Measurements from ENCODE around the gene RBM44.

RBM44 gene

GRCh38 chr2:237801466-237801865 lies 2.9 kb downstream of the RBM44 start:
- no peak for DNase-seq (ENCODE audit: low read depth)
- TF ChIP-seq CTCF (conservative IDR thresholded peaks at IDR 0.05; ENCODE audit: low read length), result no peak
- H3K4me3 ChIP-seq (ENCODE audit: low read length), result no peak overlapping the region

- no peak for DNase-seq (ENCODE audit: low read depth)
- no peak for TF ChIP-seq CTCF (conservative IDR thresholded peaks at IDR 0.05; ENCODE audit: low read length)
- no peak overlapping the region for H3K4me3 ChIP-seq (ENCODE audit: low read length)
Measured at GRCh38 chr2:237806334-237806733, 7.8 kb downstream of the RBM44 start.

GRCh38 chr2:237815637-237816036 lies 17.1 kb downstream of the RBM44 start:
- DNase-seq (ENCODE audit: low read depth), result no peak
- no peak for TF ChIP-seq CTCF (conservative IDR thresholded peaks at IDR 0.05; ENCODE audit: low read length)
- H3K4me3 ChIP-seq (ENCODE audit: low read length), result no peak overlapping the region

- no peak overlapping the region for H3K4me3 ChIP-seq (ENCODE audit: low read length)
- DNase-seq (ENCODE audit: low read depth), result no peak
- no peak for TF ChIP-seq CTCF (conservative IDR thresholded peaks at IDR 0.05; ENCODE audit: low read length)
Measured at GRCh38 chr2:237816531-237816930, 18.0 kb downstream of the RBM44 start.

GRCh38 chr2:237818066-237818473 lies 19.5 kb downstream of the RBM44 start:
- DNase-seq (ENCODE audit: low read depth), result peak; percentile 83
- TF ChIP-seq CTCF (conservative IDR thresholded peaks at IDR 0.05; ENCODE audit: low read length), result no peak
- no peak overlapping the region for H3K4me3 ChIP-seq (ENCODE audit: low read length)

- no peak for DNase-seq (ENCODE audit: low read depth)
- no peak overlapping the region for H3K4me3 ChIP-seq (ENCODE audit: low read length)
- TF ChIP-seq CTCF (conservative IDR thresholded peaks at IDR 0.05; ENCODE audit: low read length), result no peak
Measured at GRCh38 chr2:237819231-237819630, 20.7 kb downstream of the RBM44 start.

GRCh38 chr2:237820421-237820820 lies 21.8 kb downstream of the RBM44 start:
- no peak for TF ChIP-seq CTCF (conservative IDR thresholded peaks at IDR 0.05; ENCODE audit: low read length)
- H3K4me3 ChIP-seq (ENCODE audit: low read length), result no peak overlapping the region
- DNase-seq (ENCODE audit: low read depth), result no peak
